ENCODE measurements around the gene GPBP1L1. TPM values are rescaled to one million over a fixed set of nuclear protein-coding genes. Genes with fewer than 3 reads are reported as not detected.

Gene GPBP1L1
- total and polyA plus RNA-seq, 2 of the 4 experiments (the other 2 are of a cell fraction): 31.5 to 57.4 TPM

DNA sequence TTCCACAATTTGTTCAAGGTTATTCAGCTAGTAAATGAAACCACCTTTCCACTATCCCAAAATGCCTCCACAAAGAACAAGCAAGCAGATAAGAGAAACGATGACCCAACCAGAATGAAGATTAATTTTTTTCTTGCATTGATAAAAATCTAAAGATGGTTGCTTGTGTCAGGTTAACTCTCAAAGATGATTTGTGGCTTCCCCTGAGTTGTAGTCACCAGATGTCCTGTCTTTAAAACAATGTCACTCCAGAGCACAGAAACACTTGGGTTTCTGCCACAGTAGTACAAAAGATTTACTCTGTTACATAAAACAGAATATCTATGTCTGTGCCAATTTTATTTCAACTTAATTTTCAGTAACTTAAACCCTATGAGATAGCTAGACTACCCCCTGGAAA, 51.1 kb downstream of the GPBP1L1 start:
- in situ Hi-C loops (cut with MboI; ENCODE audit: low sequenced_read_pairs) (no loop called here), intact Hi-C loops (cut with micrococcal nuclease) (no loop called here)
- POLR2A ChIA-PET (ENCODE audit: unreplicated experiment): no interaction called here

More for the DNA sequence above, 51.1 kb downstream of the GPBP1L1 start:
- no peak overlapping the region for H3K9ac ChIP-seq (ENCODE audit: low read depth, low read length)
- H2BK15ac ChIP-seq (ENCODE audit: low read depth, low read length): no peak overlapping the region
- H2BK20ac ChIP-seq (ENCODE audit: low read depth, low read length): no peak overlapping the region
- H3K56ac ChIP-seq (ENCODE audit: extremely low read depth, insufficient read depth, low read length): no peak overlapping the region
- peaks cover 5 to 27% of the 10 kb centered on the region in 2 experiments; a peak in 3 of 4 replicates for H3K79me1 ChIP-seq (ENCODE audit: low read depth in 1 of 2, low read length in 2 of 2)
- H2AFZ ChIP-seq (replicated peaks; ENCODE audit: low read length, poor library complexity): no peak overlapping the region
- no CpG with 5 or more reads among the region's 1 CpG for WGBS, 2 experiments (ENCODE audit: extremely low coverage in 2 of 2, insufficient read length in 1 of 2)
- H3K4me1 ChIP-seq (ENCODE audit: control insufficient read depth, insufficient read depth, low read length): peaks cover 2% of the 10 kb centered on the region; the same call in 1 of the 2 replicates
- dilution Hi-C loops (cut with HindIII; ENCODE audit: low sequenced_read_pairs, unreplicated experiment): no loop called here
- no peak overlapping the region for H2AK9ac ChIP-seq (replicated peaks; ENCODE audit: low read depth, low read length, poor library complexity)
- DNase-seq: no peak
- BruUV-seq (replicated peaks): no TSS peak
- peaks cover 2% of the 10 kb centered on the region; the same call in 1 of the 2 replicates for H4K20me1 ChIP-seq (ENCODE audit: insufficient read depth, low read length)
- no peaks in the 10 kb centered on the region for H3K9me3 ChIP-seq (ENCODE audit: control insufficient read depth, insufficient read depth, low read length)
- no peak overlapping the region for H4K8ac ChIP-seq (ENCODE audit: low read depth in 2 of 2, low read length in 2 of 2)
- no peak overlapping the region for H3K27ac ChIP-seq (ENCODE audit: insufficient read depth, low read length)
- H3K23ac ChIP-seq (ENCODE audit: low read depth, low read length): no peak overlapping the region
- H3K27me3 ChIP-seq (ENCODE audit: control insufficient read depth, insufficient read depth, low read length): no peaks in the 10 kb centered on the region
- H4K91ac ChIP-seq (ENCODE audit: insufficient read depth, low read depth, low read length): no peak overlapping the region
- H3K36me3 ChIP-seq (ENCODE audit: control insufficient read depth, insufficient read depth, low read length): peaks cover 37% of the 10 kb centered on the region
- H2BK120ac ChIP-seq (ENCODE audit: low read depth, low read length): no peak overlapping the region
- CTCF ChIA-PET: no interaction called here
- no peak overlapping the region for H3K4me2 ChIP-seq (ENCODE audit: low read depth, low read length)
- ATAC-seq (ENCODE audit: low read depth): no peak
- no peak overlapping the region for H4K5ac ChIP-seq (ENCODE audit: low read depth, low read length)
- H3K18ac ChIP-seq (ENCODE audit: low read depth, low read length): no peak overlapping the region
- TF ChIP-seq MAFK (IDR thresholded peaks at IDR 0.05; ENCODE audit: low read depth, low read length) (no peak), MXI1 (IDR thresholded peaks at IDR 0.05; ENCODE audit: borderline replicate concordance, low read depth, low read length) (no peak), FOS (IDR thresholded peaks at IDR 0.05; ENCODE audit: low read depth, low read length) (no peak), SMC3 (IDR thresholded peaks at IDR 0.05; ENCODE audit: low read depth, low read length) (no peak), RAD21 (IDR thresholded peaks at IDR 0.05; ENCODE audit: low read length) (no peak), CHD1 (IDR thresholded peaks at IDR 0.05; ENCODE audit: low read depth, low read length) (no peak), MAZ (IDR thresholded peaks at IDR 0.05; ENCODE audit: borderline replicate concordance, low read depth, low read length) (no peak), CEBPB (IDR thresholded peaks at IDR 0.05; ENCODE audit: low read depth, low read length) (no peak), RFX5 (IDR thresholded peaks at IDR 0.05; ENCODE audit: low read depth, low read length) (no peak), POLR2A (IDR thresholded peaks at IDR 0.05; ENCODE audit: low read depth, low read length) (no peak), NFE2L2 (IDR thresholded peaks at IDR 0.05; ENCODE audit: low read depth, low read length) (no peak), RCOR1 (IDR thresholded peaks at IDR 0.05; ENCODE audit: insufficient replicate concordance, low read length) (no peak), BHLHE40 (IDR thresholded peaks at IDR 0.05; ENCODE audit: low read depth, low read length) (no peak)
- TF ChIP-seq, protein P1, sequence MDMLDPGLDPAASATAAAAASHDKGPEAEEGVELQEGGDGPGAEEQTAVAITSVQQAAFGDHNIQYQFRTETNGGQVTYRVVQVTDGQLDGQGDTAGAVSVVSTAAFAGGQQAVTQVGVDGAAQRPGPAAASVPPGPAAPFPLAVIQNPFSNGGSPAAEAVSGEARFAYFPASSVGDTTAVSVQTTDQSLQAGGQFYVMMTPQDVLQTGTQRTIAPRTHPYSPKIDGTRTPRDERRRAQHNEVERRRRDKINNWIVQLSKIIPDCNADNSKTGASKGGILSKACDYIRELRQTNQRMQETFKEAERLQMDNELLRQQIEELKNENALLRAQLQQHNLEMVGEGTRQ (IDR thresholded peaks at IDR 0.05; ENCODE audit: low read depth, low read length): no peak
- TF ChIP-seq, protein P2, sequence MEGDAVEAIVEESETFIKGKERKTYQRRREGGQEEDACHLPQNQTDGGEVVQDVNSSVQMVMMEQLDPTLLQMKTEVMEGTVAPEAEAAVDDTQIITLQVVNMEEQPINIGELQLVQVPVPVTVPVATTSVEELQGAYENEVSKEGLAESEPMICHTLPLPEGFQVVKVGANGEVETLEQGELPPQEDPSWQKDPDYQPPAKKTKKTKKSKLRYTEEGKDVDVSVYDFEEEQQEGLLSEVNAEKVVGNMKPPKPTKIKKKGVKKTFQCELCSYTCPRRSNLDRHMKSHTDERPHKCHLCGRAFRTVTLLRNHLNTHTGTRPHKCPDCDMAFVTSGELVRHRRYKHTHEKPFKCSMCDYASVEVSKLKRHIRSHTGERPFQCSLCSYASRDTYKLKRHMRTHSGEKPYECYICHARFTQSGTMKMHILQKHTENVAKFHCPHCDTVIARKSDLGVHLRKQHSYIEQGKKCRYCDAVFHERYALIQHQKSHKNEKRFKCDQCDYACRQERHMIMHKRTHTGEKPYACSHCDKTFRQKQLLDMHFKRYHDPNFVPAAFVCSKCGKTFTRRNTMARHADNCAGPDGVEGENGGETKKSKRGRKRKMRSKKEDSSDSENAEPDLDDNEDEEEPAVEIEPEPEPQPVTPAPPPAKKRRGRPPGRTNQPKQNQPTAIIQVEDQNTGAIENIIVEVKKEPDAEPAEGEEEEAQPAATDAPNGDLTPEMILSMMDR (conservative IDR thresholded peaks at IDR 0.05; ENCODE audit: low read depth, low read length): no peak
- TF ChIP-seq, protein P3, sequence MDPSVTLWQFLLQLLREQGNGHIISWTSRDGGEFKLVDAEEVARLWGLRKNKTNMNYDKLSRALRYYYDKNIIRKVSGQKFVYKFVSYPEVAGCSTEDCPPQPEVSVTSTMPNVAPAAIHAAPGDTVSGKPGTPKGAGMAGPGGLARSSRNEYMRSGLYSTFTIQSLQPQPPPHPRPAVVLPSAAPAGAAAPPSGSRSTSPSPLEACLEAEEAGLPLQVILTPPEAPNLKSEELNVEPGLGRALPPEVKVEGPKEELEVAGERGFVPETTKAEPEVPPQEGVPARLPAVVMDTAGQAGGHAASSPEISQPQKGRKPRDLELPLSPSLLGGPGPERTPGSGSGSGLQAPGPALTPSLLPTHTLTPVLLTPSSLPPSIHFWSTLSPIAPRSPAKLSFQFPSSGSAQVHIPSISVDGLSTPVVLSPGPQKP (IDR thresholded peaks at IDR 0.05; ENCODE audit: borderline replicate concordance, low read depth, low read length): no peak
- no peak overlapping the region for H3K14ac ChIP-seq (replicated peaks; ENCODE audit: low read depth, low read length)
- no peak overlapping the region for H3K4ac ChIP-seq (ENCODE audit: low read depth, low read length)
- H2AK5ac ChIP-seq (ENCODE audit: low read depth, low read length): no peak overlapping the region
- H2BK5ac ChIP-seq (ENCODE audit: low read depth, low read length, poor library complexity, severe bottlenecking): no peak overlapping the region
- 0 out of 2 replicates have a peak, but pooled peaks cover 2% of the 10 kb centered on the region for H3K9me1 ChIP-seq (ENCODE audit: insufficient read depth, low read length)
- H3K4me3 ChIP-seq (ENCODE audit: insufficient read depth, low read depth, low read length): no peak overlapping the region
